KMS-11 (cell line): ENCODE data around the gene RIPOR2.

Experiments used
- H2AFZ ChIP-seq: fragments of 200-600 bp; sonication (generic); 2 replicates; pipeline ENCODE4 v1.6.1; 2016; ENCODE audit warnings: antibody characterized with exemption, mixed run types, low read depth
- H3K27ac ChIP-seq: fragments of 200-600 bp; sonication (generic); 2 replicates; pipeline ENCODE4 v1.6.1; 2016; ENCODE audit warnings: mild to moderate bottlenecking, mixed run types
- H3K27me3 ChIP-seq: fragments of 200-600 bp; sonication (generic); 2 replicates; pipeline ENCODE4 v1.6.1; 2017; ENCODE audit warnings: mild to moderate bottlenecking, low read depth, mixed run types, moderate library complexity; ENCODE audit not compliant: insufficient read depth
- H3K36me3 ChIP-seq: fragments of 200-600 bp; sonication (generic); 2 replicates; pipeline ENCODE4 v1.6.1; 2017; ENCODE audit warnings: mild to moderate bottlenecking, mixed run types; ENCODE audit not compliant: insufficient read depth
- H3K4me1 ChIP-seq: fragments of 200-600 bp; sonication (generic); 2 replicates; pipeline ENCODE4 v1.6.1; 2016; ENCODE audit warnings: mild to moderate bottlenecking, low read depth, mixed run types; ENCODE audit not compliant: poor library complexity, severe bottlenecking
- H3K4me2 ChIP-seq: fragments of 200-600 bp; sonication (generic); 2 replicates; pipeline ENCODE4 v1.7.0; 2016; ENCODE audit warnings: mild to moderate bottlenecking, mixed run types
- H3K4me3 ChIP-seq: fragments of 200-600 bp; sonication (generic); IDR thresholded peaks from 2 replicates; pipeline ENCODE4 v1.6.1; 2017; ENCODE audit warnings: low read depth, low read length, mixed read lengths; ENCODE audit not compliant: insufficient read depth
- H3K79me2 ChIP-seq: fragments of 200-600 bp; sonication (generic); 2 replicates; pipeline ENCODE4 v1.6.1; 2016; ENCODE audit warnings: low read depth, mixed run types; ENCODE audit not compliant: insufficient read depth
- H3K9ac ChIP-seq: fragments of 200-600 bp; sonication (generic); 2 replicates; pipeline ENCODE4 v1.6.1; 2016; ENCODE audit warnings: mild to moderate bottlenecking, mixed run types
- H4K20me1 ChIP-seq: fragments of 200-600 bp; sonication (generic); 2 replicates; pipeline ENCODE4 v1.6.1; 2016; ENCODE audit warnings: mild to moderate bottlenecking, mixed run types; ENCODE audit not compliant: insufficient read depth
- TF ChIP-seq, protein P1 (sequence below): fragments of 200-600 bp; sonication (generic); conservative IDR thresholded peaks from 2 replicates; pipeline ENCODE4 v1.6.1; 2017; ENCODE audit warnings: low read depth, mild to moderate bottlenecking, antibody characterized with exemption, low read length, moderate library complexity, mixed read lengths

RIPOR2 gene

DNA sequence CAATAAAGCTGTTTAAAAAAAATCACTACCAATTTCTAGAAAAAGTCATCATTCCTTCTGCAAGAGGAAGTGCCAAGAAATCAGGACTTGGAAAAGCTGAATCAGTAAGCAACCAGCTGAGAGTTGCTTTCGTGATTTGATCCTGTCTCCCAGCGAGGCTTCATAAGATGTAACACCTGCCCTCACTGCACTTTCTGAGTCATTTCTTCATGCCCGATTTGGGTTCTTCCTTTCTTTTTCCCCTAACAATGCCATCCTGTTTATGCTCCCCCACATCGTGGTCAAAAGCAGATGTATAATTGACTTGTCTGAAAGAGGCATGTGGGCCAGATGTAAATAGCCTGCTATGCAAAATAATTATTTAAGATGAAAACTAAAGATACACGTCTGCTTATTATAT lies 52.1 kb downstream of the RIPOR2 start:
- Histone ChIP-seq H3K4me2 (no peak overlapping the region), H3K4me3 (no peak overlapping the region), H3K27me3 (no peaks in the 10 kb centered on the region)

DNA sequence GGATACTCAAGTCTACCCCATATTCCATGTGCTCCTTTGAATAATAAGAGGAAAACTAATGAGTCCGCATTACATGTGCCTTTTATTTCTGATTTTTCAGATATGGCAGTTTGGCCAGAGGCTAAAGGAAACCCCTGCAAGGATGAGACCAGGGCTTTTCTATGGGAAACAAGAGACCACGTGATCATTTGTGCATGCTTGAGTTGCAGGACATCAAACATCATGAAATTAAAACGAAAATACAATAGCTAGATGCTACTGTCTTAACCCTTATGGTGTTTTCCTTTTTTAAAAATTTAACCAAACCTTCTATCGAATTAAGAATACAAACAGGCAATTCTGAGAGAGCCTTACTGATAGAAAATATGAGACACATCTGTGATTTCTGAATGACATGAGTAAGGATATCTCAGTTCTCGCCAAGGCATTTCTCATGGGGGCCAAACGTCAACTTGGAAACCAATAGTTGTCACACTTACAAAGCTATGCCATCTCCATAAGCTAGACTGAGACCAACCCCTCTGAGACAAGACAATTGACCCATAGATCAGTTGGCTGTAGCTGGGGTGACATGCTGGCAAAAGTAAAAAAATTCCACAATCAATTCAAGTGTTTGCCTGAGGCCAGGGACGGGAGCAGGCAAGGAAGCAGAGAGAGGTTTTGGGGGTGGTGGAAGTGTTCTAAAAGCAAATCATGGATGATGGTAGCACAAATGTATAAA lies 52.8 kb downstream of the RIPOR2 start:
- no peak overlapping the region for H3K27ac ChIP-seq
- H3K27me3 ChIP-seq: no peaks in the 10 kb centered on the region
- TF ChIP-seq, protein P1, sequence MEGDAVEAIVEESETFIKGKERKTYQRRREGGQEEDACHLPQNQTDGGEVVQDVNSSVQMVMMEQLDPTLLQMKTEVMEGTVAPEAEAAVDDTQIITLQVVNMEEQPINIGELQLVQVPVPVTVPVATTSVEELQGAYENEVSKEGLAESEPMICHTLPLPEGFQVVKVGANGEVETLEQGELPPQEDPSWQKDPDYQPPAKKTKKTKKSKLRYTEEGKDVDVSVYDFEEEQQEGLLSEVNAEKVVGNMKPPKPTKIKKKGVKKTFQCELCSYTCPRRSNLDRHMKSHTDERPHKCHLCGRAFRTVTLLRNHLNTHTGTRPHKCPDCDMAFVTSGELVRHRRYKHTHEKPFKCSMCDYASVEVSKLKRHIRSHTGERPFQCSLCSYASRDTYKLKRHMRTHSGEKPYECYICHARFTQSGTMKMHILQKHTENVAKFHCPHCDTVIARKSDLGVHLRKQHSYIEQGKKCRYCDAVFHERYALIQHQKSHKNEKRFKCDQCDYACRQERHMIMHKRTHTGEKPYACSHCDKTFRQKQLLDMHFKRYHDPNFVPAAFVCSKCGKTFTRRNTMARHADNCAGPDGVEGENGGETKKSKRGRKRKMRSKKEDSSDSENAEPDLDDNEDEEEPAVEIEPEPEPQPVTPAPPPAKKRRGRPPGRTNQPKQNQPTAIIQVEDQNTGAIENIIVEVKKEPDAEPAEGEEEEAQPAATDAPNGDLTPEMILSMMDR: no peak
- H3K4me2 ChIP-seq: no peak overlapping the region
- H3K79me2 ChIP-seq: no peaks in the 10 kb centered on the region
- no peak overlapping the region for H3K4me3 ChIP-seq
- no peak overlapping the region for H3K9ac ChIP-seq
- no peaks in the 10 kb centered on the region for H3K36me3 ChIP-seq
- no peaks in the 10 kb centered on the region for H4K20me1 ChIP-seq
- H3K4me1 ChIP-seq: no peaks in the 10 kb centered on the region
- no peak overlapping the region for H2AFZ ChIP-seq

More for the DNA sequence above, 52.1 kb downstream of the RIPOR2 start:
- TF ChIP-seq, protein P1: no peak
- H3K4me1 ChIP-seq: no peaks in the 10 kb centered on the region
- no peaks in the 10 kb centered on the region for H3K36me3 ChIP-seq
- H3K27ac ChIP-seq: no peak overlapping the region
- no peaks in the 10 kb centered on the region for H4K20me1 ChIP-seq
- no peak overlapping the region for H3K9ac ChIP-seq
- H3K79me2 ChIP-seq: no peaks in the 10 kb centered on the region
- no peak overlapping the region for H2AFZ ChIP-seq

DNA sequence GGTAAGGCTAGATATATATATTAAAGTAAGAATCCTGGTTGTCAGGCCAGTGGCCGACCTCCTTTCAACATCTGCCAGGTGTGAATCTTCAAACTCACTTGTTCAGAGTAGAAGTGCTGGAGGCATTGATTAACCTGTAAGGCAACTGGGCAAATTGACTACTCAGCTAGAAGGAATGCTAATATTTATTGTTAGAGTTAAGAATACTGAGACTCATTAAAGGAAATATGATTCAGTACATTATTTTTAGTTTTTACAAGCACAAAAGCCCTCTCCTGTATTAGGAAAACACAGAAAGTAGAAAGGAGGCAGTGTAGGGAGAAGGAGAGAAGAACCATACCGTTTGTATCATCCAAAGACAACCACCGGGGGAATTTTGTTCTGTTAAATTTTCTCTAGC lies 53.5 kb downstream of the RIPOR2 start:
- no peaks in the 10 kb centered on the region for H3K36me3 ChIP-seq
- H3K9ac ChIP-seq: no peak overlapping the region
- no peak overlapping the region for H3K4me3 ChIP-seq
- no peaks in the 10 kb centered on the region for H3K79me2 ChIP-seq
- TF ChIP-seq, protein P1: no peak
- H4K20me1 ChIP-seq: no peaks in the 10 kb centered on the region
- no peak overlapping the region for H3K27ac ChIP-seq
- no peak overlapping the region for H2AFZ ChIP-seq
- H3K27me3 ChIP-seq: no peaks in the 10 kb centered on the region
- no peaks in the 10 kb centered on the region for H3K4me1 ChIP-seq
- H3K4me2 ChIP-seq: no peak overlapping the region

DNA sequence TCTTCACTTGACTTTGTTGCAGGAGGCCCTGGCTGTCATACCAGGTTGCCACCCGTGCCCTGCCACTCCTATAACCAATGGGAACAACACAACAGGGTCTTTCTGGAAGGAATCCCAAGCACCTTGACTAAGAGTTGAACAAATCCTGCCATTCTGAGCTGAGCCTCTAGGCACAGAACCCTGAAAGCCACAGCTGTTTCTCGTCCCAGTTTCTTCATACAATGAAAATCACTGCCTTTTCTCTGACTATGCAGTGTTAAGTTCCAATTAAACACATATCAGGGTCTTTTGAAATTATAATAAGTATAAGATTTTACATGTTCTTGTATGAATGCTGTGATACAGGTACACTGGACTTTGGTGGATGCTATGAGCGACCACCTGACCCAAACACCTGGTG lies 54.4 kb downstream of the RIPOR2 start:
- Histone ChIP-seq H3K4me3 (no peak overlapping the region), H3K36me3 (no peaks in the 10 kb centered on the region), H3K27me3 (no peaks in the 10 kb centered on the region), H3K9ac (no peak overlapping the region), H3K79me2 (no peaks in the 10 kb centered on the region), H2AFZ (no peak overlapping the region), H3K27ac (no peak overlapping the region), H3K4me2 (no peak overlapping the region), H4K20me1 (no peaks in the 10 kb centered on the region), H3K4me1 (no peaks in the 10 kb centered on the region)
- TF ChIP-seq, protein P1: no peak
